Mammary epithelial cell (primary cell): ENCODE measurements around the gene TENM4.

Experiments
- CTCF ChIP-seq, 2 donors: IDR thresholded peaks in 1 of 2; conservative IDR thresholded peaks in 1 of 2; 2 replicates each; pipeline ENCODE4 v1.5.1; 2011 to 2012; ENCODE audit warnings: inconsistent platforms in 2 of 2, low read length in 2 of 2, mild to moderate bottlenecking in 2 of 2, control low read depth in 1 of 2, low read depth in 1 of 2; ENCODE audit not compliant: insufficient read depth in 1 of 2; ENCODE audit errors: extremely low read depth in 1 of 2
- EZH2 ChIP-seq: IDR thresholded peaks from 2 replicates; pipeline ENCODE4 v1.6.1; 2012; ENCODE audit warnings: low read length, inconsistent platforms, borderline replicate concordance

DNA sequence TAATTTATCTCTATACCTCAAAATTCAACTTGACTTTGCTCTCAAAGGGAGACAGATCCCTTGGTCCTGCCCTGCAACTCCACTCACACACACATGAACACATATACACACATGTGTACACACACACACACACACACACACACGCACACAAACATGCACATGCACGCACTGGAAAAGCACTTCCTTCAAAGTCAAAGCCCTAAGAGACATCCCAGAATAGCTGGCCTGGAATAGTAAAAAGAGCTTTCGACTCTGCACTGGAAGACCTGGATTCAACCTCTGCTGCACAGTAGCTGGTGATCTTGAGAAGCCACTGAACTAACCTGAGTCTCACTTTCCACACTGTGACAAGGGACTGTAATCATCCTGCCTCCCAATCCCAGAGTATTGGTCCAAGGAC is 26.8 kb downstream of the TENM4 start:
- no peak for TF ChIP-seq CTCF (conservative IDR thresholded peaks at IDR 0.05 in 1 of 2, IDR thresholded peaks at IDR 0.05 in 1 of 2; ENCODE audit: extremely low read depth in 1 of 2, insufficient read depth in 1 of 2, low read depth in 1 of 2, low read length in 2 of 2)
- no peak for TF ChIP-seq EZH2
